ENCODE results near the gene KLHL20. TPM values are rescaled to one million over a fixed set of nuclear protein-coding genes. Genes with fewer than 3 reads are reported as not detected.
A peak's percentile ranks its signal among the peaks of the same experiment; 100 is the strongest.
"Not testable (repeated sequence)": the region's sequence is repeated elsewhere in the genome, so short reads cannot be mapped to it uniquely, and the experiment has no call there.

Gene KLHL20
- total and polyA plus RNA-seq, 3 experiments from 2014 or later = 19.7 to 25.7 (median 20.5) TPM

DNA sequence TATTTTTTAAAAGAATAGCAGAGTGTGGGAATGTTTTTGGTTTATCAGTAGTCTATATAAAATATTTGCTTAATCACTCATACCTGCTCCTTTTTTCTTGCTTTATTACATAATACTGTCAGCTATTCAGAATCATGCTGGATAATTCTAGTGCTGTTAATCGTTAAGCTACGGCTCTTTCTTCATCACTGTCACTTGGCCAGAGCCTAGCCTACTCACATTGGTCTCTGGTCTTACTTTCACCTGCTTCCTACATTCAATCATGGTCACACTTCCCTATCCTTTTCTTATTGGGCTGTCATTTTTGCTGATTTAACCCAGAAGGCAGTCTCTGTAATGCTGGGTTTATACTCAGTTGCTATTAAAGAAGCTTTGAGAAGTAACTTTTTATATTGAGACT, 2.5 kb downstream of the KLHL20 start:
- H3K4me3 Mint-ChIP-seq = peak overlapping the region in 5 of 7 donors; percentile 5 to 72 (median 37)

DNA sequence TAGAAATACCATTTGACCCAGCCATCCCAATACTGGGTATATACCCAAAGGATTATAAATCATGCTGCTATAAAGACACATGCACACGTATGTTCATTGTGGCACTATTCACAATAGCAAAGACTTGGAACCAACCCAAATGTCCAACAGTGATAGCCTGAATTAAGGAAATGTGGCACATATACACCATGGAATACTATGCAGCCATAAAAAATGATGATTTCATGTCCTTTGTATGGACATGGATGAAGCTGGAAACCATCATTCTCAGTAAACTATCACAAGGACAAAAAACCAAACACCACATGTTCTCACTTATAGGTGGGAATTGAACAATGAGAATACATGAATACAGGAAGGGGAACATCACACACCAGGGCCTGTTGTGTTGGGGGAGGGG, 16.6 kb downstream of the KLHL20 start:
- POLR2A ChIA-PET; H3K4me3 ChIP-seq (ENCODE audit: low read length); DNase-seq; H3K27ac ChIP-seq (ENCODE audit: low read depth, low read length); CTCF ChIA-PET; H3K9me3 ChIP-seq (ENCODE audit: low read length); H3K9me3 Mint-ChIP-seq; H3K4me1 ChIP-seq (ENCODE audit: insufficient read depth, low read length); H3K4me3 Mint-ChIP-seq; H3K27me3 Mint-ChIP-seq; H3K27me3 ChIP-seq (ENCODE audit: insufficient read depth, low read length, poor library complexity, severe bottlenecking); H3K36me3 ChIP-seq (ENCODE audit: insufficient read depth, low read length): not testable (repeated sequence)
- peaks cover 18 to 32% (median 24%) of the 10 kb centered on the region in 3 donors for H3K36me3 Mint-ChIP-seq
- peak overlapping the region in 1 of 8 donors; percentile 29 for H3K27ac Mint-ChIP-seq
- H3K4me1 Mint-ChIP-seq = peaks cover 11 to 21% (median 20%) of the 10 kb centered on the region in 3 donors

More for the DNA sequence above, 2.5 kb downstream of the KLHL20 start:
- Mint-ChIP-seq H3K27ac (peak overlapping the region in 2 of 8 donors; percentile 8 to 83), H3K4me1 (peaks cover 45 to 65% (median 53%) of the 10 kb centered on the region in 3 donors), H3K36me3 (peaks cover 10 to 44% (median 11%) of the 10 kb centered on the region in 3 donors), H3K9me3 (no peaks in the 10 kb centered on the region), H3K27me3 (no peaks in the 10 kb centered on the region)
- ChIA-PET POLR2A (no interaction called here), CTCF (no interaction called here)
- no peak overlapping the region for H3K27ac ChIP-seq (ENCODE audit: low read depth, low read length)
- H3K36me3 ChIP-seq (ENCODE audit: insufficient read depth, low read length) = peaks cover 5% of the 10 kb centered on the region
- no peaks in the 10 kb centered on the region for H3K27me3 ChIP-seq (ENCODE audit: insufficient read depth, low read length, poor library complexity, severe bottlenecking)
- DNase-seq = no peak
- H3K4me1 ChIP-seq (ENCODE audit: insufficient read depth, low read length) = peaks cover 26% of the 10 kb centered on the region
- no peak overlapping the region for H3K4me3 ChIP-seq (ENCODE audit: low read length)
- H3K9me3 ChIP-seq (ENCODE audit: low read length) = no peaks in the 10 kb centered on the region

DNA sequence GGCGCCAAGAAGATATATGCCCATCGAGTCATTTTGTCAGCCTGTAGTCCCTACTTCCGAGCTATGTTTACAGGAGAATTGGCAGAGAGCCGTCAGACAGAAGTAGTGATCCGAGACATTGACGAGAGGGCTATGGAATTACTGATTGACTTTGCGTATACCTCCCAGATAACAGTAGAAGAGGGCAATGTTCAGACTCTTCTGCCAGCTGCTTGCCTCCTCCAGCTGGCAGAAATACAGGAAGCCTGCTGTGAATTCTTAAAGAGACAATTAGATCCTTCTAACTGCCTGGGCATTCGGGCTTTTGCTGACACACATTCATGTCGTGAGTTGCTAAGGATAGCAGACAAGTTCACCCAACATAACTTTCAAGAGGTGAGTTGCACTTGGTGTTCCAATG, 19.1 kb downstream of the KLHL20 start:
- Histone ChIP-seq H3K27me3 (ENCODE audit: insufficient read depth, low read length, poor library complexity, severe bottlenecking) (no peaks in the 10 kb centered on the region), H3K4me3 (ENCODE audit: low read length) (no peak overlapping the region), H3K9me3 (ENCODE audit: low read length) (no peaks in the 10 kb centered on the region), H3K4me1 (ENCODE audit: insufficient read depth, low read length) (peaks cover 5% of the 10 kb centered on the region), H3K36me3 (ENCODE audit: insufficient read depth, low read length) (peaks cover 7% of the 10 kb centered on the region), H3K27ac (ENCODE audit: low read depth, low read length) (no peak overlapping the region)
- Mint-ChIP-seq H3K9me3 (peaks cover 0 to 5% (median 0%) of the 10 kb centered on the region in 5 donors), H3K36me3 (peaks cover 27 to 43% (median 30%) of the 10 kb centered on the region in 3 donors), H3K4me1 (peaks cover 33 to 46% (median 44%) of the 10 kb centered on the region in 3 donors), H3K4me3 (no peak overlapping the region), H3K27ac (peak overlapping the region in 1 of 8 donors; percentile 17), H3K27me3 (no peaks in the 10 kb centered on the region)
- no peak for DNase-seq
- ChIA-PET CTCF (interaction anchor here (1.0 kb wide), 1 partner anchor 33 kb away, joined by 3 read pairs; no protein-coding TSS in a partner anchor), POLR2A (interaction anchor here (0.5 kb wide), 1 partner anchor 1328 kb away, joined by 3 read pairs; no protein-coding TSS in a partner anchor)

DNA sequence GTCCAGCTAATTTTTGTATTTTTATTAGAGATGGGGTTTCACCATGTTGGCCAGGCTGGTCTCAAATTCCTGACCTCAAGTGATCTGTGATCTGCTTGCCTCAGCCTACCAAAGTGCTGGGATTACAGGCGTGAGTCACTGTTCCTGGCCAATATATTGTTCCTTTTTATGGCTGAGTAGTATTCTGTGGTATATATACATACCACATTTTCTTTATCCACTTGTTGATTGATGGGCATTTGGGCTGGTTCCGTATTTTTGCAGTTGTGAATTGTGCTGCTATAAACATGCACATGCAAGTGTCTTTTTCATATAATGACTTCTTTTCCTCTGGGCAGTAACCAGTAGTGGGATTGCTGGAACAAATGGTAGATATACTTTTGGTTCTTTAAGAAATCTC, 21.3 kb downstream of the KLHL20 start:
- H3K27me3 Mint-ChIP-seq; CTCF ChIA-PET; H3K9me3 Mint-ChIP-seq; DNase-seq; H3K9me3 ChIP-seq (ENCODE audit: low read length); H3K27me3 ChIP-seq (ENCODE audit: insufficient read depth, low read length, poor library complexity, severe bottlenecking); H3K4me1 ChIP-seq (ENCODE audit: insufficient read depth, low read length); H3K4me3 ChIP-seq (ENCODE audit: low read length); H3K27ac Mint-ChIP-seq; H3K27ac ChIP-seq (ENCODE audit: low read depth, low read length); H3K36me3 ChIP-seq (ENCODE audit: insufficient read depth, low read length); POLR2A ChIA-PET: not testable (repeated sequence)
- peaks cover 35 to 57% (median 40%) of the 10 kb centered on the region in 3 donors for H3K36me3 Mint-ChIP-seq
- H3K4me3 Mint-ChIP-seq = peak overlapping the region in 1 of 7 donors; percentile 10
- peaks cover 46 to 65% (median 65%) of the 10 kb centered on the region in 3 donors for H3K4me1 Mint-ChIP-seq

DNA sequence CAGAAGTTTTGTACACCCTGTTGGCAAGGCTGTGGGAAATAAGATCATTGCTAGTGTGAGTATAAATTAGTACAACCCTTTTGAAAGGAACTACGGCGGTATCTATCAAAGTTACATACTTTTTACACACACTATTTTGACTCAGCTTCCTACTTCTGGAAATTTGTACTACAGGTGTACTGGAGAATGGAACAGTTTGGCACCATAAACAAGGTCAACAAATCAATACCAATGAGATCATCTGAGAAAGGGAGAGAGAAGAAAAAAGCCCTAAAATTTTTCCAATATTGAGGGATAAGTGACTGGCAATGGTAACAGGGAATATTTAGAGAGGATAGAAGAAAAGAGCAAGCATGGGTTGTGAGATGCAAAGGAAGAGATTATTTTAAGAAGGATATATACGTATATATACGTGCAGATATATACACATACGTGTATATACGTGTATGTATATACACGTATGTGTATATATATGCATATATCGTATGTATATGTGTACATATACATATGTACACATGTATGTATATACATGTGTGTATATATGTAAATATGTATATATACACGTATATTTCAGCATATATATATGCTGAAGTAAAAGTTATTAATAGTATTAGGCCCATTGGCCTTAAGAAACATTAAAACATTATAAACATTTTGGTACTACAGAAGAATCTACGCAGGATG, 27.6 kb downstream of the KLHL20 start:
- H3K9me3 Mint-ChIP-seq = peaks cover 0 to 3% (median 0%) of the 10 kb centered on the region in 5 donors
- H3K27ac ChIP-seq (ENCODE audit: low read depth, low read length) = no peak overlapping the region
- ChIA-PET POLR2A (no interaction called here), CTCF (no interaction called here)
- peaks cover 15% of the 10 kb centered on the region for H3K4me1 ChIP-seq (ENCODE audit: insufficient read depth, low read length)
- H3K4me3 Mint-ChIP-seq = no peak overlapping the region
- H3K36me3 ChIP-seq (ENCODE audit: insufficient read depth, low read length) = peaks cover 10% of the 10 kb centered on the region
- H3K4me1 Mint-ChIP-seq = peaks cover 56 to 79% (median 75%) of the 10 kb centered on the region in 3 donors
- peaks cover 32 to 60% (median 37%) of the 10 kb centered on the region in 3 donors for H3K36me3 Mint-ChIP-seq
- DNase-seq = no peak
- H3K27me3 Mint-ChIP-seq = no peaks in the 10 kb centered on the region
- no peak overlapping the region for H3K4me3 ChIP-seq (ENCODE audit: low read length)
- no peaks in the 10 kb centered on the region for H3K9me3 ChIP-seq (ENCODE audit: low read length)
- H3K27me3 ChIP-seq (ENCODE audit: insufficient read depth, low read length, poor library complexity, severe bottlenecking) = no peaks in the 10 kb centered on the region
- peak overlapping the region in 1 of 8 donors; percentile 75 for H3K27ac Mint-ChIP-seq

DNA sequence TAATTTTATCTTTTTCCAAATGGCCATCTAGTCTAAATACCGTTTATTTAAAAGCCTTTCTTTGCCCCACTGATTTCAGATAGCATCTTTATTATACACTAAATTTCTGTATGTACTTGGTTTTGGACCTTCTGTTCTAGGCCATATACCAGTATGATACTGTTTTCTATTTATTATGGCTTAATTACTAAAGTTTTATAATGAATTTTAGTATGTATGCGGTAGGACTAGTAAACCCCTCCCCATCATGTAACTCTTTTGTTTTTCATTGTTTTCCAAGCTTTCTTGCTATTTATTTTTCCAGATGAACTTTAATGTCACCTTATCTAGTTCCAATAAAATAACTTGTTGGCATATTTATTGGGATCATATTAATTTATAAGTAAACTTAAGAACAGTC, 29.9 kb downstream of the KLHL20 start:
- no peak overlapping the region for H3K4me3 Mint-ChIP-seq
- H3K9me3 Mint-ChIP-seq = peaks cover 0 to 3% (median 0%) of the 10 kb centered on the region in 5 donors
- Histone ChIP-seq H3K27me3 (ENCODE audit: insufficient read depth, low read length, poor library complexity, severe bottlenecking) (no peaks in the 10 kb centered on the region), H3K27ac (ENCODE audit: low read depth, low read length) (no peak overlapping the region), H3K4me3 (ENCODE audit: low read length) (no peak overlapping the region), H3K4me1 (ENCODE audit: insufficient read depth, low read length) (peaks cover 10% of the 10 kb centered on the region), H3K9me3 (ENCODE audit: low read length) (no peaks in the 10 kb centered on the region), H3K36me3 (ENCODE audit: insufficient read depth, low read length) (peaks cover 10% of the 10 kb centered on the region)
- no peak overlapping the region for H3K27ac Mint-ChIP-seq
- peaks cover 44 to 75% (median 68%) of the 10 kb centered on the region in 3 donors for H3K4me1 Mint-ChIP-seq
- ChIA-PET CTCF (no interaction called here), POLR2A (no interaction called here)
- DNase-seq = no peak
- no peaks in the 10 kb centered on the region for H3K27me3 Mint-ChIP-seq
- H3K36me3 Mint-ChIP-seq = peaks cover 29 to 54% (median 29%) of the 10 kb centered on the region in 3 donors

DNA sequence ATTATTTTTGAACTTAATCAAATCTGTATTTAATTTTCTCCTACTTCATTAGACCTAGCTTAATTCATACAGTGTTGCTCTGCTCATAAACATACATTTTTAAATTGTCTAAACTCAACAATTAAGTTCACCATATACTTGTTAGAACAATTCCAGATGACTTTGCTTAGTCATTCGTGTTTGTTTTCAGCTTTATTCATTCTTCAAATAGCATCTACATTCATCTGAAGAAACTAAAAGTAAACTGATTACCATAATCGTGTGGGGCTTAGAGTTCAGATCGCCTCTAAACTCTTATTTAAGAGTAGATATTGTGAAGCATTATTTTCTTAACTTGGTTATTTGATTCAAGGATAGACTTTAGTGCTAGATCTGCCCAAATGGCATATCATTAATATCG, 34.4 kb downstream of the KLHL20 start:
- CTCF ChIA-PET = no interaction called here
- Histone ChIP-seq H3K4me1 (ENCODE audit: insufficient read depth, low read length) (peaks cover 10% of the 10 kb centered on the region), H3K9me3 (ENCODE audit: low read length) (no peaks in the 10 kb centered on the region), H3K27ac (ENCODE audit: low read depth, low read length) (no peak overlapping the region), H3K27me3 (ENCODE audit: insufficient read depth, low read length, poor library complexity, severe bottlenecking) (no peaks in the 10 kb centered on the region), H3K4me3 (ENCODE audit: low read length) (no peak overlapping the region), H3K36me3 (ENCODE audit: insufficient read depth, low read length) (peaks cover 18% of the 10 kb centered on the region)
- H3K27me3 Mint-ChIP-seq = no peaks in the 10 kb centered on the region
- no peaks in the 10 kb centered on the region for H3K9me3 Mint-ChIP-seq
- POLR2A ChIA-PET = no interaction called here
- H3K4me3 Mint-ChIP-seq = no peak overlapping the region
- peaks cover 26 to 42% (median 41%) of the 10 kb centered on the region in 3 donors for H3K4me1 Mint-ChIP-seq
- no peak for DNase-seq
- peaks cover 9 to 52% (median 16%) of the 10 kb centered on the region in 3 donors for H3K36me3 Mint-ChIP-seq
- H3K27ac Mint-ChIP-seq = peak overlapping the region in 1 of 8 donors; percentile 10

DNA sequence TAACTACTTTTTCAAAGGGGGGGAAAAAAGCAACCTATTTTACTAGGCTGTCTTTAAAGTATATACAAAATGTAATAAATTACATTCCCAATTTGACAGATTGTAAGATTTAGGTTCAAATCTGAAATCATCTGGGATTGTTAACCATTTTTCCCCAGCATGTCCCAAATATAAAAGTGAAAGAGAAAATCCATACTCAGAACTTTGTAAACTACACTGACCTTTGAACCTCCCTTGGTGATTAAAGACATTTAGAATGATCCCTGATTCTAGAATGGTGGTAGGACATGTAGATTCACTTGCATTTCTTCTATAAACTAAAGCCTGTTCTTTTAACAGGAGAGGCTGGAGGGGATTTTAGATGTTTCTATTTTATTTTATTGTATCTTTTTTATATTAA, 39.0 kb downstream of the KLHL20 start:
- POLR2A ChIA-PET = no interaction called here
- Mint-ChIP-seq H3K4me1 (peaks cover 6 to 8% (median 6%) of the 10 kb centered on the region in 3 donors), H3K36me3 (peaks cover 21 to 79% (median 29%) of the 10 kb centered on the region in 3 donors), H3K27me3 (no peaks in the 10 kb centered on the region), H3K9me3 (no peaks in the 10 kb centered on the region), H3K27ac (no peak overlapping the region), H3K4me3 (no peak overlapping the region)
- H3K27me3 ChIP-seq (ENCODE audit: insufficient read depth, low read length, poor library complexity, severe bottlenecking) = no peaks in the 10 kb centered on the region
- peaks cover 48% of the 10 kb centered on the region for H3K36me3 ChIP-seq (ENCODE audit: insufficient read depth, low read length)
- H3K4me3 ChIP-seq (ENCODE audit: low read length) = no peak overlapping the region
- CTCF ChIA-PET = no interaction called here
- no peak for DNase-seq
- no peak overlapping the region for H3K27ac ChIP-seq (ENCODE audit: low read depth, low read length)
- H3K4me1 ChIP-seq (ENCODE audit: insufficient read depth, low read length) = no peaks in the 10 kb centered on the region
- H3K9me3 ChIP-seq (ENCODE audit: low read length) = no peaks in the 10 kb centered on the region
